ENCODE results near the gene SLC8B1.

GRCh38 chr12:113317122-113317521 lies 17.8 kb downstream of the SLC8B1 start:
- TF ChIP-seq CTCF (IDR thresholded peaks at IDR 0.05) (no peak), POLR2A (IDR thresholded peaks at IDR 0.05) (no peak)
